Activated CD4-positive, alpha-beta T cell treated with anti-CD3 and anti-CD28 coated beads, Interleukin-2, amount 10 ng/mL, durations not matched to agents 24 days and 14 days (primary cell): ENCODE data around the gene GRID1. TPM values are rescaled to one million over a fixed set of nuclear protein-coding genes. Genes with fewer than 3 reads are reported as not detected.

Experiments used
- DNase-seq: peaks from one replicate; pipeline ENCODE4 v3.0.0; 2022
- H3K27ac Mint-ChIP-seq: one replicate; pipeline ENCODE4 v1.8.0; 2022; ENCODE audit warnings: mild to moderate bottlenecking, mixed read lengths
- H3K27me3 Mint-ChIP-seq: one replicate; pipeline ENCODE4 v1.8.0; 2022; ENCODE audit warnings: mixed read lengths
- H3K36me3 Mint-ChIP-seq: one replicate; pipeline ENCODE4 v1.8.0; 2022; ENCODE audit warnings: low read depth, mild to moderate bottlenecking, mixed read lengths
- H3K4me1 Mint-ChIP-seq: one replicate; pipeline ENCODE4 v1.8.0; 2021; ENCODE audit warnings: mixed read lengths
- H3K4me3 Mint-ChIP-seq: one replicate; pipeline ENCODE4 v1.8.0; 2022; ENCODE audit warnings: mild to moderate bottlenecking, moderate library complexity, mixed read lengths
- H3K9me3 Mint-ChIP-seq: one replicate; pipeline ENCODE4 v1.8.0; 2021; ENCODE audit warnings: mixed read lengths
- intact Hi-C: fragments of 100-400 bp; cut with micrococcal nuclease; formaldehyde crosslinking; loops from one replicate; pipeline ENCODE4 v1.15.1; 2023
- total RNA-seq: library from RNA; stranded (reverse); gene quantifications from 2 replicates; pipeline ENCODE4 v1.2.3, GENCODE V29; 2022

Gene GRID1
- total RNA-seq, 1 donor from 2014 or later: not detected

- no peak overlapping the region for H3K4me3 Mint-ChIP-seq
- no peak for DNase-seq
- H3K4me1 Mint-ChIP-seq: no peaks in the 10 kb centered on the region
- no peaks in the 10 kb centered on the region for H3K36me3 Mint-ChIP-seq
- H3K9me3 Mint-ChIP-seq: no peaks in the 10 kb centered on the region
- H3K27me3 Mint-ChIP-seq: peaks cover 17% of the 10 kb centered on the region
- no peak overlapping the region for H3K27ac Mint-ChIP-seq
- intact Hi-C loops: no loop called here
These were observed 41.4 kb downstream of the GRID1 start for GRCh38 chr10:86325158-86325557.

DNA sequence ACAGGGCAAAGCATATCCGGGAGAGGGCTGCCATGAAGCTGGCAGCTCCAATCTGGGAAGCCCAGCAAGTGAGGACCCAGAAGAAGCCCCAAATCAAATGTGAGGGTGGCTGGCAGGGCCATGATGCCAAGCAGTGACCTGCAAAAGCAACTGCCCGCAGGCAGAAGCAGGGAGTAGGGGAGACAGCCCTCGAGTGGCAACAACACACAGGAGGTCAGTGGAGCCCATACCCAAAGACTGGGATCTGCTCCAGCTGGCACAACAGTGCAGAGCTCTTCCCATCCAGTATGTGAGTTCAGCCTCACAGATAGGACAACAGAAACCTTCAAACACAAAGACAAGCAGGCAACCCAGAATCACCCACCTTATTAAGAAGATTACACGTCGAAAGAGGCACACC, 45.0 kb downstream of the GRID1 start:
- intact Hi-C loops: no loop called here
- DNase-seq: no peak
- Mint-ChIP-seq H3K4me1 (no peaks in the 10 kb centered on the region), H3K27me3 (peaks cover 17% of the 10 kb centered on the region), H3K27ac (no peak overlapping the region), H3K36me3 (no peaks in the 10 kb centered on the region), H3K4me3 (no peak overlapping the region), H3K9me3 (no peaks in the 10 kb centered on the region)

DNA sequence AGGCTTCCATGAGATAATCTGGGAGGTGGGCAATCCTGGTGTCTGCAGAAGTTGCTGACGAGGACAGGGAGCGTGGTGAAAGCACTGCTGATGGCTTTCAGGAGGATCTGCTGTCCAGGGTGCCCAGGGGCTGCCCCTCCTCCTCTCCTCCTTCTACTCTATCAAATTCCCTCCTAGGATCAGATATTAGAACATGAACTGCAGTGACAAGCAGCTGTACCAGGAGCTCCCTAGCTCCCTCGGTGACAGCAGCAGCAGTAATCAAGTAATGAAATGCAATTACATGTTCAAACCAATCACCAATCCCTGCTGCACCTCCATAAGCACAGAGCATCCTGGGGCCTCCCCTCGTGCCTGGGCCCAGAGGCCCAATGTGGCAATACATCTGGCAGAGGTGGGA, 46.9 kb downstream of the GRID1 start:
- Mint-ChIP-seq H3K27ac (no peak overlapping the region), H3K36me3 (no peaks in the 10 kb centered on the region)
- intact Hi-C loops: no loop called here

GRCh38 chr10:86317949-86318725, 48.5 kb downstream of the GRID1 start:
- H3K9me3 Mint-ChIP-seq: no peaks in the 10 kb centered on the region
- no peaks in the 10 kb centered on the region for H3K4me1 Mint-ChIP-seq
- intact Hi-C loops: no loop called here
- DNase-seq: no peak
- H3K27ac Mint-ChIP-seq: no peak overlapping the region
- H3K27me3 Mint-ChIP-seq: peaks cover 4% of the 10 kb centered on the region
- H3K36me3 Mint-ChIP-seq: no peaks in the 10 kb centered on the region
- no peak overlapping the region for H3K4me3 Mint-ChIP-seq

More for the DNA sequence above, 46.9 kb downstream of the GRID1 start:
- H3K9me3 Mint-ChIP-seq: no peaks in the 10 kb centered on the region
- DNase-seq: no peak
- peaks cover 6% of the 10 kb centered on the region for H3K27me3 Mint-ChIP-seq
- no peaks in the 10 kb centered on the region for H3K4me1 Mint-ChIP-seq
- no peak overlapping the region for H3K4me3 Mint-ChIP-seq

DNA sequence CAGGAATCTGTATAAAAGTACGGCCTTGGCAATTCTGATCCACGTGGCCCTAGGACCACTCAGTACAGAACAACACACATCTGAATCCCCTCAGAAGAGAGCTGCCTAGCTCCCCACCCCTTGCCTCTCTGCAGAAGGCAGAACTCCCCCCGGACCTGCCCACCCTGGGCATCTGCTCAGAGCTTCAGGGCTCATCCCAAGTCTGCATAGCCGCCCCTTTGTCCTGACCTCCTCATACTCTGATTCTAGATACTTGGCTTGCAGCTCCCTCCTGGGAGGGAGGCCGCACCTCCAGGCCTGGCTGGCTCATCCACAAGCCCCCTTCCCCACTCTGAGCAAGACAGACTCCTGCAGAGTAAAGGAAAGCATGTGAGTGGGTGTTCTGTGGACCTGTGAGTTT, 49.6 kb downstream of the GRID1 start:
- no peaks in the 10 kb centered on the region for H3K4me1 Mint-ChIP-seq
- intact Hi-C loops: no loop called here
- no peaks in the 10 kb centered on the region for H3K9me3 Mint-ChIP-seq
- H3K27me3 Mint-ChIP-seq: peaks cover 3% of the 10 kb centered on the region
- no peaks in the 10 kb centered on the region for H3K36me3 Mint-ChIP-seq
- DNase-seq: no peak
- H3K4me3 Mint-ChIP-seq: no peak overlapping the region
- H3K27ac Mint-ChIP-seq: no peak overlapping the region

DNA sequence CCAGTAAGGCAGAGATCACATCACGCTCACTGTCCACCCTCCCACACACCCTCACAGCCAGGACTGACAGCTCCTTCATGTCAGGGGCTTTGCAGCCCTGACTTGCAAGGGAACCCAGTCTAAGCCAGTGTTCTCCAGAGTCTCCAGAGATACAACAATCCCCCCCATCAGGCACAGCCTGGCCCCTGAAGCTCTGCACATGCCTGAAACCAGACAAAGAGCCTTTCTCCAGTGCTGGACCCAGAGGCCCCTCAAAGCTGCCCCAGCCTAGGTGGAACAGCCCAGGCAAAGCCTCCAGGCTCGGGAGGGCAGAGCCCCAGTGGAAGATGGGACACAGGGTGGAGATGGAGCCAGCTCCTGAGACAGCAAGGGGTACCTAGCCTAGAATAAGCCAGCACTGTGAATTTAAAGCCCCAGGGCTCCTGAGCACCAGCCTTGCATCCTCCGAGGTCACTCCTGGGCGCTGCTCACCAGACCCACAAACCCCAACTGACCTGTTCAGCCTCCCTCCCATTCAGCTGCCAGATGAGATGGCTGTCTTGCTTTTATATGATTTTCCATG, 50.2 kb downstream of the GRID1 start:
- no peak overlapping the region for H3K4me3 Mint-ChIP-seq
- intact Hi-C loops: no loop called here
- H3K36me3 Mint-ChIP-seq: no peaks in the 10 kb centered on the region
- H3K27ac Mint-ChIP-seq: no peak overlapping the region
- H3K27me3 Mint-ChIP-seq: no peaks in the 10 kb centered on the region
- no peak for DNase-seq
- no peaks in the 10 kb centered on the region for H3K9me3 Mint-ChIP-seq
- no peaks in the 10 kb centered on the region for H3K4me1 Mint-ChIP-seq

DNA sequence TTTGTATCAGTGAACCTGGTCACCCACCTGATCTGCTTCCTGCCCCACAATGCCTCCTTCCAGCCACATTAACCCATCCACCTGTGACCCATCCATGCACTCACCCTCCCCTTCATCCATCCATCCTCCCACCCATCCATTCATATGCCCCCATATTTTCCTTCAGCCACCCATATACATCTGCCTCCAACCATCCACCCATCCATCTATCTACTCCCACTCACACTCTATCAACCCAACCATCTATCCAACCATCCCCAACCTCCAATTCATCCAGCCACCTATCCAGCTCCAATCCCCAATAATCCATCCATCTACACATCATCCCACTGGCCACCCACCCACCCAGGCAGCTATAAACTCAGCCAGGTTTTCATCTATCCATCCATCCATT, 51.0 kb downstream of the GRID1 start:
- Mint-ChIP-seq H3K27me3 (no peaks in the 10 kb centered on the region), H3K4me3 (no peak overlapping the region), H3K27ac (no peak overlapping the region), H3K9me3 (no peaks in the 10 kb centered on the region), H3K36me3 (no peaks in the 10 kb centered on the region), H3K4me1 (no peaks in the 10 kb centered on the region)
- no peak for DNase-seq
- intact Hi-C loops: no loop called here

DNA sequence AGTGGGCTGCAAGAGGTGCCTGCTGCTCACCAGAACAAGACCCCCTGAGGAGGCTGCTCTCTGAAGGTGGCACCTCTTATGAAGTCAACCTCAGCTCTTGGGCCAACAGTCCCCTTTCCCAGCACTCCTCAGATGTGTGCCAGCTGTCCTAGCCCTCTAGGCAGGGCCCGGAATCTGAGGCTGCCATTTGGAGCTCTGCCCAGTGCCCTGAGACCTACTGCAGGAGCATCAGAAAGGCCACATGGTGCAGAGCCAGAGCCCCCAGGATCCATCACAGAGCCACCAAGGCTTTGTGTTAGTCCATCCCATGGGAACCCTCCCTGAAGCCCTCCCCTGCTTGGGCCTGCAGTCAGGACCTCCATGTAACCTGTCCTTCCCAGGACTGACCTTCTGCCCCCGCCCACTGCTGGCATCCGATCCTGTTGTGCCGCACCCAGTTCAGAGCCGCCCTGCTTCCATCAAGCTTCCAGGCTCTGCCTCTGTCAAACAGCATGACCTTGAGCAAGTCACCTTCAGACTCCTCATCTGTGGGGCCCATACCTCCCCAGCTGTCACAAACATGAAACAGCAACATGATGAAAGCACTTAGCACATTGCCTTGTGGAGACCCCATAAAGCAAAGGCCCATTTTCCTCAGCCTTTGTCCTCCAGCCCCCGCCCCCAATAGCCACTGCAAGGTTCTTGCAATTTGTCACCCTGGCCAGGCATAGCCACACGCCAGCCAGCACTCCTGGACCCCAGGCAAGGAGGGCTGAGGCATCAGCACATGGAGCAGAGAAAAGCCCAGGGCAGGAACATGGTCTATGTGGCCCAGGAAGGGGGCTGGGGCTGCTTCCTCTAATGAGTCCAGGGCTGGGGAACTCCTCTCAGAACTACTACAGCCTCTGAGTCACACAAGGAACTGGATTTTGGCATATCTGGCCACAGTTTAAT, 51.7 kb downstream of the GRID1 start:
- Mint-ChIP-seq H3K4me1 (no peaks in the 10 kb centered on the region), H3K27me3 (no peaks in the 10 kb centered on the region), H3K36me3 (no peaks in the 10 kb centered on the region)

DNA sequence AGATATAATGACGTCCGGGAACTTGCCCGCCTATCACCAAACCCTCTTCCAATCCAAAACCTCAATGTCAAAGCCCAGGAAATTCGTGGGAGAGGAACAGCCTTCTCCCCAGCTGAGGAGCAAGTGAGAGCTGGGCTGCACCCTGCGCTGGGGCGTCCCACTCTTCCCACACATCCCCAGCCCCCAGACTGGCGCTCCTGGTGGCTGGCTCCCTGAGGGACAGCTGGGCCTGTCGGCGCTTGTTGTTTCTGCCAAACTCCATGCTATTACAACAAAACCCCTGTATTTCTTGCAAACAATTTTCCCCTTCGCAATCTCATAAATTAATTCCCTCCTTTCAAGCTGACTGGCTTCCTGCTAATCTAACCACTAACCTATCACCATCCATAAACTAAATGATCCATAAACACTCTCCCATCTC, 53.0 kb downstream of the GRID1 start:
- Mint-ChIP-seq H3K4me3 (no peak overlapping the region), H3K27ac (no peak overlapping the region), H3K36me3 (no peaks in the 10 kb centered on the region), H3K27me3 (no peaks in the 10 kb centered on the region), H3K4me1 (no peaks in the 10 kb centered on the region), H3K9me3 (no peaks in the 10 kb centered on the region)
- intact Hi-C loops: no loop called here
- no peak for DNase-seq

More for the DNA sequence above, 51.7 kb downstream of the GRID1 start:
- intact Hi-C loops: no loop called here
- H3K4me3 Mint-ChIP-seq: no peak overlapping the region
- H3K9me3 Mint-ChIP-seq: no peaks in the 10 kb centered on the region
- no peak overlapping the region for H3K27ac Mint-ChIP-seq
- DNase-seq: no peak

DNA sequence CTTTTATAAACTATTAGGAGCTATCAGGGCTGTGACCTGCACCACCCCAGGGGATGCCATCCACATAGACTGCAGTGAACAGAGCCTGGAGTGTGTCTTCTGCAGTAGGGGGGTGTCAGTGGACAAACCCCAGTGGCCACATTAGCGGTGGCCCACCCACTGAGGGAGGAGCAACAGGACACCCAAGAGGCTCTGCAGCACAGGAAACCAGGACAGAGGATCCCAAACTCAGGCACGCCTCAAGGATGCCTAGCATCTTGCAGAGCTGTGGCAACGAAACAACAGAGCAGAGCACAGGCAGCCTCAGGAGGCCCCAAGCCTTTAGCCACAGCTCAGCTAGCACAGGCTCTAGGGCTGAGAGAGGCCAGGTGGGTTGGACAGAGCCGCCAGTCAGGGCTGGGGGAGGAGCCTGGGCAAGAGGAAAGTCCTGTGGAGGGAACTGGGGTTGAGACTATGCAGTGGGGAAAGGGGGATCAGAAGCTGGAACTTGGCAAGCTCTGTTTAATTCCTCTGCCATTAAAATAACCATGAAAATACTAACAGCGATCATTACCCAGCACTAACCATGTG, 53.8 kb downstream of the GRID1 start:
- Mint-ChIP-seq H3K36me3 (no peaks in the 10 kb centered on the region), H3K4me1 (no peaks in the 10 kb centered on the region), H3K27me3 (no peaks in the 10 kb centered on the region), H3K9me3 (no peaks in the 10 kb centered on the region), H3K4me3 (no peak overlapping the region), H3K27ac (no peak overlapping the region)
- intact Hi-C loops: no loop called here
- no peak for DNase-seq

- no peaks in the 10 kb centered on the region for H3K36me3 Mint-ChIP-seq
- no peak overlapping the region for H3K4me3 Mint-ChIP-seq
- no peak for DNase-seq
- no peak overlapping the region for H3K27ac Mint-ChIP-seq
- no peaks in the 10 kb centered on the region for H3K27me3 Mint-ChIP-seq
- no peaks in the 10 kb centered on the region for H3K4me1 Mint-ChIP-seq
- no peaks in the 10 kb centered on the region for H3K9me3 Mint-ChIP-seq
- intact Hi-C loops: no loop called here
These were observed 54.7 kb downstream of the GRID1 start for GRCh38 chr10:86311906-86312305.

DNA sequence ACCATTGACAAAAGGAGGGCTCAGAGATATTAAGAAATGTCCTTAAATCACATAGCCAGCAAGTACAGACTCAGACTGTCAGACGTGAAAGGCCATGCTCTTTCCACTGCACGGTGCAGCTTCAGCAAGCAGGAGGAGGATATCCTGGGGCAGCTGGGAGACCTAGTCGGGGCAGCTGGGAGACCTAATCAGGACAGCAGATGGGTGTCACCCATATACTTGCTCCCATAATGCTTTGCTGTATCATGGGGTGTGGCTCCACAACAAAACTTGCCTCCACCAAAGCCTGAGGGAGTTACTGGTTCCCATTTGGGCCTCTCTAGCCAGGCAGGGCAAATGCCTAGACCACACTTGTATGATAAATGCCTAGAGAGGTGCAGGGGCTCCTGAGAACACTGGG, 55.4 kb downstream of the GRID1 start:
- intact Hi-C loops: no loop called here

GRCh38 chr10:86310702-86311101, 55.9 kb downstream of the GRID1 start:
- H3K4me3 Mint-ChIP-seq: no peak overlapping the region
- no peak overlapping the region for H3K27ac Mint-ChIP-seq
- DNase-seq: no peak
- no peaks in the 10 kb centered on the region for H3K27me3 Mint-ChIP-seq
- no peaks in the 10 kb centered on the region for H3K9me3 Mint-ChIP-seq
- no peaks in the 10 kb centered on the region for H3K36me3 Mint-ChIP-seq
- H3K4me1 Mint-ChIP-seq: no peaks in the 10 kb centered on the region
- intact Hi-C loops: no loop called here

More for the DNA sequence above, 55.4 kb downstream of the GRID1 start:
- H3K27ac Mint-ChIP-seq: no peak overlapping the region
- no peak for DNase-seq
- H3K36me3 Mint-ChIP-seq: no peaks in the 10 kb centered on the region
- no peak overlapping the region for H3K4me3 Mint-ChIP-seq
- no peaks in the 10 kb centered on the region for H3K4me1 Mint-ChIP-seq
- H3K9me3 Mint-ChIP-seq: no peaks in the 10 kb centered on the region
- H3K27me3 Mint-ChIP-seq: no peaks in the 10 kb centered on the region

DNA sequence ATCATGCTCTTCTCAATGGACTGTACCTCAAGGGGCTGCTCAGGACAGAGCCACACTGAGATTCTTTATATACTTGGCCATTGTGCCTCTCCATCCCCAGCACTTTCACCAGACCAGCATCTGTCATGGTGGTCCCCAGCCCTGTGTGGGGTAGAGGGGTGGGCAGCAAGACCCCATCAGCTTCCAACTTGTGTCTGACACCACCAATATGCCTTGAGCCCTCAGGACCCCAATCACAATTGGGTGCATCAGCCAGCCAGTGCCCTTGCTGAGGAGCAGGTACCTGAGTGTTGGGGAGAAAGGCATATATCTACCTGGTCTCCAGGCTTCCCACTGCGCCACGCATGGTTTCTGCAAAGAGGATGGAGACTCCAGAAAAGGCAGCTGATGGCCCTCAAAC, 56.3 kb downstream of the GRID1 start:
- no peak for DNase-seq
- intact Hi-C loops: no loop called here
- no peaks in the 10 kb centered on the region for H3K4me1 Mint-ChIP-seq
- no peaks in the 10 kb centered on the region for H3K36me3 Mint-ChIP-seq
- H3K9me3 Mint-ChIP-seq: no peaks in the 10 kb centered on the region
- H3K27ac Mint-ChIP-seq: no peak overlapping the region
- H3K4me3 Mint-ChIP-seq: no peak overlapping the region
- no peaks in the 10 kb centered on the region for H3K27me3 Mint-ChIP-seq
